SK-N-SH treated with all-trans-retinoic acid at 6 μM for 48 hours (cell line): ENCODE measurements around the gene TNS1.

Experiments used
- ATAC-seq: fragments of 200-7000 bp; cut with Tn5 transposase; 3 replicates; pipeline ENCODE4 v1.9.1; 2020; ENCODE audit warnings: mild to moderate bottlenecking, moderate library complexity
- ARNTL ChIP-seq: fragments of 450-650 bp; formaldehyde crosslinking; IDR thresholded peaks from 2 replicates; pipeline ENCODE4 v1.5.0; 2020; ENCODE audit warnings: low read depth, mild to moderate bottlenecking, moderate library complexity, borderline replicate concordance
- BACH2 ChIP-seq: fragments of 250-450 bp; sonication (Bioruptor Pico); IDR thresholded peaks from 2 replicates; pipeline ENCODE4 v1.9.0; 2021; ENCODE audit warnings: mild to moderate bottlenecking, borderline replicate concordance
- CSDC2 ChIP-seq: fragments of 250-450 bp; sonication (Bioruptor Pico); IDR thresholded peaks from 2 replicates; pipeline ENCODE4 v1.5.0; 2020; ENCODE audit warnings: mild to moderate bottlenecking, moderate library complexity
- ESRRG ChIP-seq: fragments of 250-450 bp; sonication (Bioruptor Pico); IDR thresholded peaks from 2 replicates; pipeline ENCODE4 v1.6.1; 2021; ENCODE audit warnings: mild to moderate bottlenecking
- ISL1 ChIP-seq: fragments of 250-450 bp; sonication (Bioruptor Pico); IDR thresholded peaks from 2 replicates; pipeline ENCODE4 v2.1.2; 2022; ENCODE audit warnings: mild to moderate bottlenecking, moderate library complexity
- OSR1 ChIP-seq: fragments of 250-450 bp; sonication (Bioruptor Pico); IDR thresholded peaks from 2 replicates; pipeline ENCODE4 v1.8.0; 2022; ENCODE audit warnings: moderate library complexity, mild to moderate bottlenecking, inconsistent platforms
- PPARA ChIP-seq: fragments of 250-450 bp; sonication (Bioruptor Pico); IDR thresholded peaks from 2 replicates; pipeline ENCODE4 v1.5.0; 2020; ENCODE audit warnings: mild to moderate bottlenecking, borderline replicate concordance
- RARB ChIP-seq: fragments of 250-450 bp; sonication (Bioruptor Pico); IDR thresholded peaks from 2 replicates; pipeline ENCODE4 v1.8.0; 2021; ENCODE audit warnings: mild to moderate bottlenecking, moderate library complexity
- SNAI2 ChIP-seq: fragments of 250-450 bp; sonication (Bioruptor Pico); IDR thresholded peaks from 2 replicates; pipeline ENCODE4 v1.5.0; 2020; ENCODE audit warnings: mild to moderate bottlenecking, moderate library complexity
- TCF4 ChIP-seq: fragments of 250-450 bp; sonication (Bioruptor Pico); IDR thresholded peaks from 2 replicates; pipeline ENCODE4 v1.8.0; 2021; ENCODE audit warnings: mild to moderate bottlenecking, moderate library complexity, borderline replicate concordance
- TOX ChIP-seq: fragments of 250-450 bp; sonication (Bioruptor Pico); IDR thresholded peaks from 2 replicates; pipeline ENCODE4 v1.8.0; 2021; ENCODE audit warnings: mild to moderate bottlenecking, moderate library complexity, borderline replicate concordance
- ZC3H10 ChIP-seq: fragments of 250-450 bp; sonication (Bioruptor Pico); IDR thresholded peaks from 2 replicates; pipeline ENCODE4 v1.5.1; 2021; ENCODE audit warnings: mild to moderate bottlenecking, moderate library complexity
- ZFP3 ChIP-seq: fragments of 250-450 bp; sonication (Bioruptor Pico); IDR thresholded peaks from 2 replicates; pipeline ENCODE4 v1.5.0; 2020; ENCODE audit warnings: mild to moderate bottlenecking, moderate library complexity
- ZFP30 ChIP-seq: fragments of 450-650 bp; formaldehyde crosslinking; IDR thresholded peaks from 2 replicates; pipeline ENCODE4 v1.5.0; 2022; ENCODE audit warnings: mild to moderate bottlenecking, moderate library complexity
- ZNF565 ChIP-seq: fragments of 450-650 bp; formaldehyde crosslinking; conservative IDR thresholded peaks from 2 replicates; pipeline ENCODE4 v1.5.0; 2020; ENCODE audit warnings: low read depth, mild to moderate bottlenecking, moderate library complexity
- ZNF70 ChIP-seq: fragments of 450-650 bp; formaldehyde crosslinking; IDR thresholded peaks from 2 replicates; pipeline ENCODE4 v1.5.0; 2020; ENCODE audit warnings: mild to moderate bottlenecking, moderate library complexity
- ZNF8 ChIP-seq: fragments of 450-650 bp; formaldehyde crosslinking; IDR thresholded peaks from 2 replicates; pipeline ENCODE4 v1.5.0; 2020; ENCODE audit warnings: mild to moderate bottlenecking, moderate library complexity
- TF ChIP-seq, protein P1 (sequence below): fragments of 250-450 bp; sonication (Bioruptor Pico); IDR thresholded peaks from 2 replicates; pipeline ENCODE4 v1.5.1; 2021; ENCODE audit warnings: mild to moderate bottlenecking, moderate library complexity
- TF ChIP-seq, protein P2 (sequence below): fragments of 250-450 bp; sonication (Bioruptor Pico); IDR thresholded peaks from 2 replicates; pipeline ENCODE4 v1.8.0; 2021; ENCODE audit warnings: low read depth, mild to moderate bottlenecking, moderate library complexity, borderline replicate concordance
- TF ChIP-seq, protein P3 (sequence below): fragments of 250-450 bp; sonication (Bioruptor Pico); IDR thresholded peaks from 2 replicates; pipeline ENCODE4 v1.5.0; 2020; ENCODE audit warnings: mild to moderate bottlenecking, moderate library complexity
- TF ChIP-seq, protein P4 (sequence below): fragments of 250-450 bp; sonication (Bioruptor Pico); IDR thresholded peaks from 2 replicates; pipeline ENCODE4 v1.8.0; 2020; ENCODE audit warnings: mild to moderate bottlenecking, moderate library complexity, borderline replicate concordance
- TF ChIP-seq, protein P5 (sequence below): fragments of 250-450 bp; sonication (Bioruptor Pico); IDR thresholded peaks from 2 replicates; pipeline ENCODE4 v1.5.1; 2020; ENCODE audit warnings: low read depth, mild to moderate bottlenecking, moderate library complexity

Gene TNS1

DNA sequence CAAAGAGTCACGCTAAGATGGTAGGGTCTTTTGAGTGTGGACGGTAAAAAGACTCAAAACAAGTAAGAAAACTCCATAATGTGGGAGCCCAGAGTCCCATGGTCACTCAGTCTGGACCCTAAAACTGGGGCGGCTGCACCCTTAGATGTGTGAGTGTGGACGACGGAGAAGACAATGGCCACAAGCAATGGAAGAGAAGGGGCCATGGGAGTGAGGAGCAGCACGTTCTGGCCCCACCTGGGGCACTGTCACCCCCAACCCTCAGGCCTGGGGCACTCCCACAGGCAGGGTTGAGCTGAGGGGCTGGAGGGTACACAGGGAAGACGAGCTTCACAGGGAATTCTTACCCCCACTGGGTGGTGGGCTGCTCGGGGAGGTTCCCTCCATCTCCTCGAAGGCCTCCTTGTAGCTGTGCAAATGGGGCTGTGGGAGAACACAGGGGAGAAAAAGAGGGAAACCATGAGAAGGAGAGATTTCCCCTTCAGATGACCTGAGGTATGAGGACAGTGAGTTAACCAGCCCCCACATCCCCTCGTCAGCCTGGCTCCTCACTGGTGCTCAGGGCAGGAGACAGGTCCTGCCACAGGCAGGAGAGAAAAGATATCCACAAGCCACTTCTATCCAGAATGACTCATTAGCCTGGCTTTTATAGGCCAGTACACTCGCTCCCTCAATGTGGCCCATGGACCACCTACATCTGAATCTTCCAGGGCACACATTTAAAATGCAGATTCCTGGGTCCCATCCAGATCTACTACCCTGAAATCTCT lies 167.9 kb downstream of the TNS1 start:
- TF ChIP-seq CSDC2 (no peak), SNAI2 (CRISPR knock-in tag) (no peak), RARB (CRISPR knock-in tag) (no peak), ZNF8 (no peak), ESRRG (CRISPR knock-in tag) (no peak), TOX (no peak), ZFP3 (CRISPR knock-in tag) (no peak)
- TF ChIP-seq, protein P1, sequence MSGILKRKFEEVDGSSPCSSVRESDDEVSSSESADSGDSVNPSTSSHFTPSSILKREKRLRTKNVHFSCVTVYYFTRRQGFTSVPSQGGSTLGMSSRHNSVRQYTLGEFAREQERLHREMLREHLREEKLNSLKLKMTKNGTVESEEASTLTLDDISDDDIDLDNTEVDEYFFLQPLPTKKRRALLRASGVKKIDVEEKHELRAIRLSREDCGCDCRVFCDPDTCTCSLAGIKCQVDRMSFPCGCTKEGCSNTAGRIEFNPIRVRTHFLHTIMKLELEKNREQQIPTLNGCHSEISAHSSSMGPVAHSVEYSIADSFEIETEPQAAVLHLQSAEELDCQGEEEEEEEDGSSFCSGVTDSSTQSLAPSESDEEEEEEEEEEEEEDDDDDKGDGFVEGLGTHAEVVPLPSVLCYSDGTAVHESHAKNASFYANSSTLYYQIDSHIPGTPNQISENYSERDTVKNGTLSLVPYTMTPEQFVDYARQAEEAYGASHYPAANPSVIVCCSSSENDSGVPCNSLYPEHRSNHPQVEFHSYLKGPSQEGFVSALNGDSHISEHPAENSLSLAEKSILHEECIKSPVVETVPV (CRISPR knock-in tag): no peak
- TF ChIP-seq, protein P2, sequence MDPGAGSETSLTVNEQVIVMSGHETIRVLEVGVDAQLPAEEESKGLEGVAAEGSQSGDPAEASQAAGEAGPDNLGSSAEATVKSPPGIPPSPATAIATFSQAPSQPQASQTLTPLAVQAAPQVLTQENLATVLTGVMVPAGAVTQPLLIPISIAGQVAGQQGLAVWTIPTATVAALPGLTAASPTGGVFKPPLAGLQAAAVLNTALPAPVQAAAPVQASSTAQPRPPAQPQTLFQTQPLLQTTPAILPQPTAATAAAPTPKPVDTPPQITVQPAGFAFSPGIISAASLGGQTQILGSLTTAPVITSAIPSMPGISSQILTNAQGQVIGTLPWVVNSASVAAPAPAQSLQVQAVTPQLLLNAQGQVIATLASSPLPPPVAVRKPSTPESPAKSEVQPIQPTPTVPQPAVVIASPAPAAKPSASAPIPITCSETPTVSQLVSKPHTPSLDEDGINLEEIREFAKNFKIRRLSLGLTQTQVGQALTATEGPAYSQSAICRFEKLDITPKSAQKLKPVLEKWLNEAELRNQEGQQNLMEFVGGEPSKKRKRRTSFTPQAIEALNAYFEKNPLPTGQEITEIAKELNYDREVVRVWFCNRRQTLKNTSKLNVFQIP (CRISPR knock-in tag): no peak
- TF ChIP-seq, protein P3, sequence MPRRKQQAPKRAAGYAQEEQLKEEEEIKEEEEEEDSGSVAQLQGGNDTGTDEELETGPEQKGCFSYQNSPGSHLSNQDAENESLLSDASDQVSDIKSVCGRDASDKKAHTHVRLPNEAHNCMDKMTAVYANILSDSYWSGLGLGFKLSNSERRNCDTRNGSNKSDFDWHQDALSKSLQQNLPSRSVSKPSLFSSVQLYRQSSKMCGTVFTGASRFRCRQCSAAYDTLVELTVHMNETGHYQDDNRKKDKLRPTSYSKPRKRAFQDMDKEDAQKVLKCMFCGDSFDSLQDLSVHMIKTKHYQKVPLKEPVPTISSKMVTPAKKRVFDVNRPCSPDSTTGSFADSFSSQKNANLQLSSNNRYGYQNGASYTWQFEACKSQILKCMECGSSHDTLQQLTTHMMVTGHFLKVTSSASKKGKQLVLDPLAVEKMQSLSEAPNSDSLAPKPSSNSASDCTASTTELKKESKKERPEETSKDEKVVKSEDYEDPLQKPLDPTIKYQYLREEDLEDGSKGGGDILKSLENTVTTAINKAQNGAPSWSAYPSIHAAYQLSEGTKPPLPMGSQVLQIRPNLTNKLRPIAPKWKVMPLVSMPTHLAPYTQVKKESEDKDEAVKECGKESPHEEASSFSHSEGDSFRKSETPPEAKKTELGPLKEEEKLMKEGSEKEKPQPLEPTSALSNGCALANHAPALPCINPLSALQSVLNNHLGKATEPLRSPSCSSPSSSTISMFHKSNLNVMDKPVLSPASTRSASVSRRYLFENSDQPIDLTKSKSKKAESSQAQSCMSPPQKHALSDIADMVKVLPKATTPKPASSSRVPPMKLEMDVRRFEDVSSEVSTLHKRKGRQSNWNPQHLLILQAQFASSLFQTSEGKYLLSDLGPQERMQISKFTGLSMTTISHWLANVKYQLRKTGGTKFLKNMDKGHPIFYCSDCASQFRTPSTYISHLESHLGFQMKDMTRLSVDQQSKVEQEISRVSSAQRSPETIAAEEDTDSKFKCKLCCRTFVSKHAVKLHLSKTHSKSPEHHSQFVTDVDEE (CRISPR knock-in tag): no peak
- ATAC-seq: no peak

DNA sequence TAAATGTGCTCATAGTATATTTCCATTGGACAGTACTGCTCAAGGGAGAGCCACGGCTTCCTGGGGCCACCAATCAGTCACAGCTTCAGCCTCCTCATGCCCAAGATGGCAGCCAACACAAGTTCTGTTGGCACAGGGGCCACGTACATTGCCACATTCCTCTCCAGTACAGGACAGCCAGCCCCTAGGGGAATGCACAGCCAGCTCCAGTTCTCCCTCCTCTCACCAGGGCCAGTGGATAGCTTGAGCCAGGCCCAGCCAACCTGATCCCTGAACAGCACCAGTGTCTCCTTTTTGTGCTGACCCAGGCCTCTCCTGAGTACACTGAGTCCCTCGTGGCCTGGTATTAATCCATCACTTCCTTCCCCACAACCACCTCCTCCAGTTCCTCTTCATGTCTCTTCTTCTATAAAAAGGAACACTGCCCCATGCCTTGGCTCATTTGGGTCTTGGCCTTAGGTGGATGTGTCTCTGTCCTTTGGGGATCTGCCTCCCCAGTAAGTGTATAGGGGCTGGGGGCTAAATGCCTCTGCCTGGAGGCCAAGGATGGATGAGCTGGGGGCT lies 168.7 kb downstream of the TNS1 start:
- TF ChIP-seq ESRRG (CRISPR knock-in tag) (no peak), ZC3H10 (CRISPR knock-in tag) (no peak), BACH2 (CRISPR knock-in tag) (no peak)
- ATAC-seq: no peak

DNA sequence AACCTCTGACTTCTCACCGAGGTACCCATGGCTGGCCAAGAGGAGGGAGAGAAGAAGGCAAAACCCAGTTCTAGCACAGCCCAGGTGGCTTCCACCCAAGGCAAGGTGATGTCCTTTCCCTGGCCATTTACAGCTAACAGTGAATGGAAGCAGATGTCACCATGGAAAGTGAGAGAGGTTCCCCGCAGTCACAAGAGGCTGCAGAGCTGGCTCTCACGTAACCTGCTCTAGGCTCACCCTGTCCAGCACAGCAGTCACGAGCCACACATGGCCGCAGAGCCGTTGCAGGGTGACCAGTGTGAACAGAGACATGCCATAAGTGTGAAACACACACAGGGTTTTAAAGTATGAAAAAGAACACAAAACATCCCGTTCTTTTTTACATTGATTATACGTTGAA lies 169.4 kb downstream of the TNS1 start:
- ATAC-seq: no peak
- TF ChIP-seq SNAI2 (CRISPR knock-in tag): no peak
- TF ChIP-seq ZNF565: no peak
- TF ChIP-seq, protein P4, sequence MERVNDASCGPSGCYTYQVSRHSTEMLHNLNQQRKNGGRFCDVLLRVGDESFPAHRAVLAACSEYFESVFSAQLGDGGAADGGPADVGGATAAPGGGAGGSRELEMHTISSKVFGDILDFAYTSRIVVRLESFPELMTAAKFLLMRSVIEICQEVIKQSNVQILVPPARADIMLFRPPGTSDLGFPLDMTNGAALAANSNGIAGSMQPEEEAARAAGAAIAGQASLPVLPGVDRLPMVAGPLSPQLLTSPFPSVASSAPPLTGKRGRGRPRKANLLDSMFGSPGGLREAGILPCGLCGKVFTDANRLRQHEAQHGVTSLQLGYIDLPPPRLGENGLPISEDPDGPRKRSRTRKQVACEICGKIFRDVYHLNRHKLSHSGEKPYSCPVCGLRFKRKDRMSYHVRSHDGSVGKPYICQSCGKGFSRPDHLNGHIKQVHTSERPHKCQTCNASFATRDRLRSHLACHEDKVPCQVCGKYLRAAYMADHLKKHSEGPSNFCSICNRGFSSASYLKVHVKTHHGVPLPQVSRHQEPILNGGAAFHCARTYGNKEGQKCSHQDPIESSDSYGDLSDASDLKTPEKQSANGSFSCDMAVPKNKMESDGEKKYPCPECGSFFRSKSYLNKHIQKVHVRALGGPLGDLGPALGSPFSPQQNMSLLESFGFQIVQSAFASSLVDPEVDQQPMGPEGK (CRISPR knock-in tag): no peak
- TF ChIP-seq OSR1 (CRISPR knock-in tag): no peak
- TF ChIP-seq, protein P3 (CRISPR knock-in tag): no peak
- TF ChIP-seq ZFP30 (CRISPR knock-in tag): no peak
- no peak for TF ChIP-seq TCF4 (CRISPR knock-in tag)
- TF ChIP-seq PPARA: no peak
- TF ChIP-seq, protein P5, sequence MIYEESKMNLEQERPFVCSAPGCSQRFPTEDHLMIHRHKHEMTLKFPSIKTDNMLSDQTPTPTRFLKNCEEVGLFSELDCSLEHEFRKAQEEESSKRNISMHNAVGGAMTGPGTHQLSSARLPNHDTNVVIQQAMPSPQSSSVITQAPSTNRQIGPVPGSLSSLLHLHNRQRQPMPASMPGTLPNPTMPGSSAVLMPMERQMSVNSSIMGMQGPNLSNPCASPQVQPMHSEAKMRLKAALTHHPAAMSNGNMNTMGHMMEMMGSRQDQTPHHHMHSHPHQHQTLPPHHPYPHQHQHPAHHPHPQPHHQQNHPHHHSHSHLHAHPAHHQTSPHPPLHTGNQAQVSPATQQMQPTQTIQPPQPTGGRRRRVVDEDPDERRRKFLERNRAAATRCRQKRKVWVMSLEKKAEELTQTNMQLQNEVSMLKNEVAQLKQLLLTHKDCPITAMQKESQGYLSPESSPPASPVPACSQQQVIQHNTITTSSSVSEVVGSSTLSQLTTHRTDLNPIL: no peak
- TF ChIP-seq BACH2 (CRISPR knock-in tag): no peak
- TF ChIP-seq ISL1 (CRISPR knock-in tag): no peak
- no peak for TF ChIP-seq ESRRG (CRISPR knock-in tag)
- no peak for TF ChIP-seq TOX
- no peak for TF ChIP-seq RARB (CRISPR knock-in tag)
- TF ChIP-seq ZNF70 (CRISPR knock-in tag): no peak
- no peak for TF ChIP-seq ZFP3 (CRISPR knock-in tag)
- no peak for TF ChIP-seq ARNTL
- no peak for TF ChIP-seq ZNF8
